Retinal pigment epithelial cell (primary cell): ENCODE results near the gene P2RY11.

ENCODE experiments used
- DNase-seq: peaks from one replicate; pipeline ENCODE4 v3.0.0-alpha.2; 2010; ENCODE audit warnings: low read depth
- H3K4me3 ChIP-seq: 2 replicates; pipeline ENCODE4 v1.5.1; 2011; ENCODE audit warnings: mild to moderate bottlenecking, low read length, control low read depth, moderate library complexity
- CTCF ChIP-seq: conservative IDR thresholded peaks from 2 replicates; pipeline ENCODE4 v1.5.1; 2011; ENCODE audit warnings: low read depth, low read length, control low read depth, inconsistent platforms

P2RY11 gene

GRCh38 chr19:10151521-10151920 is 40.0 kb downstream of the P2RY11 start:
- H3K4me3 ChIP-seq: no peak overlapping the region
- TF ChIP-seq CTCF: no peak
- DNase-seq: no peak

GRCh38 chr19:10152100-10152499 is 40.6 kb downstream of the P2RY11 start:
- TF ChIP-seq CTCF: no peak
- no peak overlapping the region for H3K4me3 ChIP-seq
- no peak for DNase-seq

GRCh38 chr19:10155839-10156238 is 44.3 kb downstream of the P2RY11 start:
- no peak overlapping the region for H3K4me3 ChIP-seq
- no peak for DNase-seq
- no peak for TF ChIP-seq CTCF

- DNase-seq: no peak
- H3K4me3 ChIP-seq: no peak overlapping the region
- TF ChIP-seq CTCF: no peak
Measured at GRCh38 chr19:10158071-10158470, 46.6 kb downstream of the P2RY11 start.

- no peak overlapping the region for H3K4me3 ChIP-seq
- DNase-seq: no peak
- TF ChIP-seq CTCF: no peak
Measured at GRCh38 chr19:10158485-10158884, 47.0 kb downstream of the P2RY11 start.

GRCh38 chr19:10159610-10160009 is 48.1 kb downstream of the P2RY11 start:
- H3K4me3 ChIP-seq: no peak overlapping the region
- DNase-seq: no peak
- no peak for TF ChIP-seq CTCF

- no peak for TF ChIP-seq CTCF
- no peak for DNase-seq
- H3K4me3 ChIP-seq: no peak overlapping the region
Measured at GRCh38 chr19:10163536-10163935, 52.0 kb downstream of the P2RY11 start.
